Measurements from ENCODE around the gene ACSL6. TPM values are rescaled to one million over a fixed set of nuclear protein-coding genes. Genes with fewer than 3 reads are reported as not detected.

ACSL6 gene
- total and polyA plus RNA-seq, 2 donors from 2014 or later: 1.4 to 2.1 TPM

- intact Hi-C loops (cut with DNase I): no loop called here
- H3K27ac ChIP-seq (ENCODE audit: low read depth in 2 of 2, low read length in 2 of 2): no peak overlapping the region
- no peak for TF ChIP-seq CTCF (IDR thresholded peaks at IDR 0.05; ENCODE audit: borderline replicate concordance, extremely low read depth, insufficient read depth)
- FAIRE-seq (no peak), DNase-seq (peak in 1 of 5 donors; percentile 22)
- no peaks in the 10 kb centered on the region for H3K27me3 ChIP-seq (ENCODE audit: control insufficient read depth, insufficient read depth, low read length)
- H3K9me3 ChIP-seq (ENCODE audit: control insufficient read depth in 2 of 3, insufficient read depth in 1 of 3, low read length in 3 of 3): no peaks in the 10 kb centered on the region
- H3K4me1 ChIP-seq (ENCODE audit: control insufficient read depth in 2 of 3, insufficient read depth in 2 of 3, low read depth in 1 of 3, low read length in 3 of 3): no peaks in the 10 kb centered on the region
- H3K4me3 ChIP-seq (ENCODE audit: low read length in 3 of 3): no peak overlapping the region
- H3K36me3 ChIP-seq (ENCODE audit: control insufficient read depth in 2 of 3, insufficient read depth in 3 of 3, low read length in 3 of 3): no peaks in the 10 kb centered on the region
- no peak overlapping the region for H3K9ac ChIP-seq (ENCODE audit: low read length in 3 of 3)
These were observed 12.6 kb upstream of the ACSL6 start for GRCh38 chr5:132024117-132024435.

DNA sequence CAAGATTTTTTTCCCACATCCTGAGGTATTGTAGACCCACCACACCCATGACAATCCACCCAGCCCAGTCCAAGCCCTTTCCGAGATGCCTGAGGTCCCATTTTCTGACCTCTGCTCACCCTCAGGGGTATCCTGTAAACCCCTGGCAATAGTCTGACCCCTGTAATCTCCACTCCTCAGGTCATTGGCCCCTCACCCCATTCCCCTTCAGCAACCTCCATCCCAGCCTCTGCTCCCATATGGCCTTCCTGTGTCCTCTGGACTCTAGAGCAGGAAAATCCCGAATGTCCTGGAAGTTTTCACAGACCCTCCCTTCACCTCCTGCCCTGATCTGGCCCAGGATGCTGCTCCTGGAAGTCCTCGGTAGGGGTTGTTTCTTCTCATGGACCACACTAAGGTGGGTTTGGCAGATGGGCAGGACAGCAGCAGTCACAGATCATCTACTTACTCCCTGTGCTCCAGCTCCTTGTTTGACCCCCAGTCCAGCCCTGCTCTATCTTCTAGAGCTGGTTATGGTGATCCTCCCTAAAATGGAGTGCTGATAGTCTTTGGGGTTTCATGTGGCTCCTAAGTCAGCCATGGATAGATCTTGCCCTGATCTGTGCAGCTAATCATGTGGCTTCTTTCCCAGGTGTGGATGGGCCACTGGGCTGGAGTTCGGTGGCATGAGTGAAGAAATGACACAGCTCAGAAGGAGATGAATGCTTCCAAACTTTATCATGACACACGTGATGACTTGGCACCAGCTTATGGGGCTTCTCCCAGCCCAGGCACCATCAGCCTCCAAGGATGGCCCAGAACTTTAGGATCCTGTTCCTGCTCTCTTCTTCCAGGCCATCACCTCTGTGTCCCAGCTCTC lies 12.0 kb upstream of the ACSL6 start:
- H3K4me1 ChIP-seq (ENCODE audit: control insufficient read depth in 2 of 3, insufficient read depth in 2 of 3, low read depth in 1 of 3, low read length in 3 of 3): no peaks in the 10 kb centered on the region
- H3K36me3 ChIP-seq (ENCODE audit: control insufficient read depth in 2 of 3, insufficient read depth in 3 of 3, low read length in 3 of 3): no peaks in the 10 kb centered on the region
- DNase-seq (no peak), FAIRE-seq (no peak)
- no peak overlapping the region for H3K4me3 ChIP-seq (ENCODE audit: low read length in 3 of 3)
- H3K9ac ChIP-seq (ENCODE audit: low read length in 3 of 3): no peak overlapping the region
- no peaks in the 10 kb centered on the region for H3K9me3 ChIP-seq (ENCODE audit: control insufficient read depth in 2 of 3, insufficient read depth in 1 of 3, low read length in 3 of 3)
- no peak for TF ChIP-seq CTCF (IDR thresholded peaks at IDR 0.05; ENCODE audit: borderline replicate concordance, extremely low read depth, insufficient read depth)
- intact Hi-C loops (cut with DNase I): no loop called here
- H3K27me3 ChIP-seq (ENCODE audit: control insufficient read depth, insufficient read depth, low read length): no peaks in the 10 kb centered on the region
- H3K27ac ChIP-seq (ENCODE audit: low read depth in 2 of 2, low read length in 2 of 2): no peak overlapping the region

GRCh38 chr5:132022737-132023136 lies 11.3 kb upstream of the ACSL6 start:
- FAIRE-seq (no peak), DNase-seq (no peak)
- no peak for TF ChIP-seq CTCF (IDR thresholded peaks at IDR 0.05; ENCODE audit: borderline replicate concordance, extremely low read depth, insufficient read depth)
- H3K36me3 ChIP-seq (ENCODE audit: control insufficient read depth in 2 of 3, insufficient read depth in 3 of 3, low read length in 3 of 3): no peaks in the 10 kb centered on the region
- H3K4me1 ChIP-seq (ENCODE audit: control insufficient read depth in 2 of 3, insufficient read depth in 2 of 3, low read depth in 1 of 3, low read length in 3 of 3): no peaks in the 10 kb centered on the region
- no peaks in the 10 kb centered on the region for H3K27me3 ChIP-seq (ENCODE audit: control insufficient read depth, insufficient read depth, low read length)
- intact Hi-C loops (cut with DNase I): no loop called here
- no peaks in the 10 kb centered on the region for H3K9me3 ChIP-seq (ENCODE audit: control insufficient read depth in 2 of 3, insufficient read depth in 1 of 3, low read length in 3 of 3)
- H3K27ac ChIP-seq (ENCODE audit: low read depth in 2 of 2, low read length in 2 of 2): no peak overlapping the region
- H3K4me3 ChIP-seq (ENCODE audit: low read length in 3 of 3): no peak overlapping the region
- H3K9ac ChIP-seq (ENCODE audit: low read length in 3 of 3): no peak overlapping the region
